GM20000 (cell line): ENCODE results near the gene BLTP3B.
A peak's percentile ranks its signal among the peaks of the same experiment; 100 is the strongest.
"Not testable (repeated sequence)": the region's sequence is repeated elsewhere in the genome, so short reads cannot be mapped to it uniquely, and the experiment has no call there.

ENCODE experiments used
- DNase-seq: peaks from one replicate; pipeline ENCODE4 v3.0.0; 2012; ENCODE audit warnings: low spot score
- TF ChIP-seq, protein P1 (sequence below): IDR thresholded peaks from 2 replicates; pipeline ENCODE4 v1.5.1; 2012; ENCODE audit warnings: mild to moderate bottlenecking, control low read depth; ENCODE audit errors: extremely low read depth, missing control alignments

Gene BLTP3B, protein sequence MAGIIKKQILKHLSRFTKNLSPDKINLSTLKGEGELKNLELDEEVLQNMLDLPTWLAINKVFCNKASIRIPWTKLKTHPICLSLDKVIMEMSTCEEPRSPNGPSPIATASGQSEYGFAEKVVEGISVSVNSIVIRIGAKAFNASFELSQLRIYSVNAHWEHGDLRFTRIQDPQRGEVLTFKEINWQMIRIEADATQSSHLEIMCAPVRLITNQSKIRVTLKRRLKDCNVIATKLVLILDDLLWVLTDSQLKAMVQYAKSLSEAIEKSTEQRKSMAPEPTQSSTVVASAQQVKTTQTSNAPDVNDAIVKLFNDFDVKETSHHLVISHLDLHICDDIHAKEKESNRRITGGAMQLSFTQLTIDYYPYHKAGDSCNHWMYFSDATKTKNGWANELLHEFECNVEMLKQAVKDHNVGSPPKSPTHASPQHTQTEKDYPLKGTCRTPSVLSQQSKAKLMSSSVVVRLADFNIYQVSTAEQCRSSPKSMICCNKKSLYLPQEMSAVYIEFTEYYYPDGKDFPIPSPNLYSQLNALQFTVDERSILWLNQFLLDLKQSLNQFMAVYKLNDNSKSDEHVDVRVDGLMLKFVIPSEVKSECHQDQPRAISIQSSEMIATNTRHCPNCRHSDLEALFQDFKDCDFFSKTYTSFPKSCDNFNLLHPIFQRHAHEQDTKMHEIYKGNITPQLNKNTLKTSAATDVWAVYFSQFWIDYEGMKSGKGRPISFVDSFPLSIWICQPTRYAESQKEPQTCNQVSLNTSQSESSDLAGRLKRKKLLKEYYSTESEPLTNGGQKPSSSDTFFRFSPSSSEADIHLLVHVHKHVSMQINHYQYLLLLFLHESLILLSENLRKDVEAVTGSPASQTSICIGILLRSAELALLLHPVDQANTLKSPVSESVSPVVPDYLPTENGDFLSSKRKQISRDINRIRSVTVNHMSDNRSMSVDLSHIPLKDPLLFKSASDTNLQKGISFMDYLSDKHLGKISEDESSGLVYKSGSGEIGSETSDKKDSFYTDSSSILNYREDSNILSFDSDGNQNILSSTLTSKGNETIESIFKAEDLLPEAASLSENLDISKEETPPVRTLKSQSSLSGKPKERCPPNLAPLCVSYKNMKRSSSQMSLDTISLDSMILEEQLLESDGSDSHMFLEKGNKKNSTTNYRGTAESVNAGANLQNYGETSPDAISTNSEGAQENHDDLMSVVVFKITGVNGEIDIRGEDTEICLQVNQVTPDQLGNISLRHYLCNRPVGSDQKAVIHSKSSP (N-terminal part only)

GRCh38 chr12:100142851-100143559 is at the start of gene BLTP3B:
Gene BLTP3B (minus strand): TSS chr12:100142874. CDS start chr12:100142635, 239 bp downstream.
- TF ChIP-seq, protein P1, sequence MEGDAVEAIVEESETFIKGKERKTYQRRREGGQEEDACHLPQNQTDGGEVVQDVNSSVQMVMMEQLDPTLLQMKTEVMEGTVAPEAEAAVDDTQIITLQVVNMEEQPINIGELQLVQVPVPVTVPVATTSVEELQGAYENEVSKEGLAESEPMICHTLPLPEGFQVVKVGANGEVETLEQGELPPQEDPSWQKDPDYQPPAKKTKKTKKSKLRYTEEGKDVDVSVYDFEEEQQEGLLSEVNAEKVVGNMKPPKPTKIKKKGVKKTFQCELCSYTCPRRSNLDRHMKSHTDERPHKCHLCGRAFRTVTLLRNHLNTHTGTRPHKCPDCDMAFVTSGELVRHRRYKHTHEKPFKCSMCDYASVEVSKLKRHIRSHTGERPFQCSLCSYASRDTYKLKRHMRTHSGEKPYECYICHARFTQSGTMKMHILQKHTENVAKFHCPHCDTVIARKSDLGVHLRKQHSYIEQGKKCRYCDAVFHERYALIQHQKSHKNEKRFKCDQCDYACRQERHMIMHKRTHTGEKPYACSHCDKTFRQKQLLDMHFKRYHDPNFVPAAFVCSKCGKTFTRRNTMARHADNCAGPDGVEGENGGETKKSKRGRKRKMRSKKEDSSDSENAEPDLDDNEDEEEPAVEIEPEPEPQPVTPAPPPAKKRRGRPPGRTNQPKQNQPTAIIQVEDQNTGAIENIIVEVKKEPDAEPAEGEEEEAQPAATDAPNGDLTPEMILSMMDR: no peak
- peak; percentile 94 for DNase-seq

GRCh38 chr12:100189636-100190394 is 47.1 kb upstream of the BLTP3B start:
- TF ChIP-seq, protein P1: no peak
- DNase-seq: no peak

- DNase-seq: not testable (repeated sequence)
Observed at GRCh38 chr12:100188888-100189635, 46.4 kb upstream of the BLTP3B start.

GRCh38 chr12:100187857-100188519 is 45.3 kb upstream of the BLTP3B start:
- no peak for DNase-seq
- TF ChIP-seq, protein P1: no peak

DNA sequence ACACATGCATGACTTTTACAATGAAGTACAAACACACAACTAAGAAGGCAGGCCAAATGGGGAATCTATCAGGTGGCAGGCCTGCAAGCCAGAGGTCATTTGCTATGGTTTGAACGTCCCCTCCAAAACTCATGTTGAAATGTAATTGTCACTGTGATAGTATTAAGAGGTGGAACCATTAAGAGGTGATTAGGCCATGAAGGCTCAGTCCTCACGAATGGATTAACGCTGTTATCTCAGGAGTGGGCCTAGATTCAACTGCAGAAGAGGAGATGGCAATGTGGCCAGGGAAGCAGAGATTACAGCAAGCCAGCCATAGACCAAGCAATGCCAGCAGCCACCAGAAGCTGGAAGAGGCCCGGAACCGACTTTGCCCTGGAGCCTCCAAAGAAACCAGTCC is 44.4 kb upstream of the BLTP3B start:
- TF ChIP-seq, protein P1: no peak
- DNase-seq: no peak

DNA sequence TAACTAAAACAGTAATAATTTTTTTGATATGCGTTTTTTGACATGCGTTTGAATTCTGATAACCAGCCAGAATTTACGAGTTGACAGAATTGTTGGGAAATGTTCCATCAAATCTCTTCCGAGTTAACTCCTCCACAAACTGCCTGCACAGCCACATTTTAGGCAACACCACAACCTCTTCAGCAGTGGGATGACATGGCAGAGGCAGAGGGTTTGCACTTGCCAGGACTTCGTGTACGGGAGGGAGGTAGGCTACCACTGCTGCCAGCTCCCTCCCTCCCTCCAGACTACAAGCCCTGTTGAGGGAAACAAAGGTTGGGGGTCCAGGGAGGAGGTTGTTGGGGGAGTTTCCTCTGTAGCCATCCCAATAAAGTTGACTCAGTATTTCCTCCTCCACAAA is 43.4 kb upstream of the BLTP3B start:
- DNase-seq: no peak

More for the DNA sequence above, 43.4 kb upstream of the BLTP3B start:
- TF ChIP-seq, protein P1: no peak
